ENCODE measurements around the gene GDF9.
A peak's percentile ranks its signal among the peaks of the same experiment; 100 is the strongest.

The GDF9 gene

DNA sequence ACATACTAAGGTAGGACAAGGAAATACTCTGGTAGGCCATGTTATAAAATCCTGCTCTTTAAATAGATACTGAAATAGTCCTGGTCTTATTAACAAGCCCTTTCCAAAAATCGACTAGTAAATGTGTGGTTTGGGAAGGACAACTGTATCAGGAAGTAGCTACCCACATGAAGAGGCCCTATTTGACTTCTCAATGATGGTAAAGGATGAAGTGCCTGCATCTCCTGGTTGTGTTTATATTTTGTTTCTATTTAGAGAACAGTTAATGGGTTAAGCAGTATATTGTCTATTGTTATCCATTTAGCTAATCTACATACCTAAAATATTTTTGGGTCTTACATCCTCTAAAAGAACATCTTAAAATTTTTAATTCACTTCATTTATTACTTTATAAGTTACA is 12.5 kb downstream of the GDF9 start:
- no peak overlapping the region for H2BK5ac ChIP-seq (ENCODE audit: low read length)
- no peak overlapping the region for H4K91ac ChIP-seq (ENCODE audit: low read depth, low read length, poor library complexity)
- no peak overlapping the region for H3K4me3 ChIP-seq (ENCODE audit: low read length in 2 of 2)
- H3K14ac ChIP-seq (ENCODE audit: low read length), result no peak overlapping the region
- no peak overlapping the region for H3K18ac ChIP-seq (ENCODE audit: low read length)
- no peak overlapping the region for H2AK5ac ChIP-seq (ENCODE audit: low read depth, low read length)
- H3K27me3 ChIP-seq (ENCODE audit: control insufficient read depth in 3 of 3, insufficient read depth in 3 of 3, low read depth in 1 of 3, low read length in 3 of 3), result peaks cover 0 to 22% (median 0%) of the 10 kb centered on the region in 3 experiments
- H3K9ac ChIP-seq (ENCODE audit: low read depth, low read length, poor library complexity), result no peak overlapping the region
- DNase-seq (ENCODE audit: low spot score), result no peak
- no peak overlapping the region for H2BK12ac ChIP-seq (ENCODE audit: low read length)
- no CpG with 5 or more reads among the region's 1 CpG for WGBS, 2 donors (ENCODE audit: extremely low coverage in 2 of 2, insufficient read length in 2 of 2, insufficient replicate concordance in 1 of 2)
- H3K4me1 ChIP-seq (ENCODE audit: control insufficient read depth in 2 of 2, insufficient read depth in 1 of 2, low read depth in 1 of 2, low read length in 2 of 2), result no peaks in the 10 kb centered on the region
- H3K4me2 ChIP-seq (ENCODE audit: insufficient read depth, low read length, poor library complexity, severe bottlenecking), result no peak overlapping the region
- H3K4ac ChIP-seq (ENCODE audit: low read length), result no peak overlapping the region
- H3K9me3 ChIP-seq (replicated peaks in 1 of 2; ENCODE audit: control insufficient read depth in 2 of 2, insufficient read depth in 1 of 2, low read depth in 1 of 2, low read length in 2 of 2), result no peaks in the 10 kb centered on the region
- H2AFZ ChIP-seq (ENCODE audit: low read length), result no peak overlapping the region
- H2BK15ac ChIP-seq (ENCODE audit: low read length), result no peak overlapping the region
- H3K27ac ChIP-seq (replicated peaks; ENCODE audit: low read length), result no peak overlapping the region
- H3K79me1 ChIP-seq (ENCODE audit: low read depth, low read length), result no peaks in the 10 kb centered on the region
- no peaks in the 10 kb centered on the region for H3K36me3 ChIP-seq (replicated peaks in 1 of 2; ENCODE audit: control insufficient read depth in 2 of 2, insufficient read depth in 2 of 2, low read length in 2 of 2)
- no peak overlapping the region for H4K8ac ChIP-seq (ENCODE audit: low read depth, low read length)
- H3K23ac ChIP-seq (ENCODE audit: low read depth, low read length, poor library complexity), result no peak overlapping the region
- H2BK120ac ChIP-seq (ENCODE audit: low read depth, low read length), result no peak overlapping the region

GRCh38 chr5:132853323-132853722 is 12.9 kb downstream of the GDF9 start:
- H4K8ac ChIP-seq (ENCODE audit: low read depth, low read length), result no peak overlapping the region
- no peak overlapping the region for H3K14ac ChIP-seq (ENCODE audit: low read length)
- H3K23ac ChIP-seq (ENCODE audit: low read depth, low read length, poor library complexity), result no peak overlapping the region
- no peak overlapping the region for H2BK120ac ChIP-seq (ENCODE audit: low read depth, low read length)
- H3K4ac ChIP-seq (ENCODE audit: low read length), result no peak overlapping the region
- H3K27me3 ChIP-seq (ENCODE audit: control insufficient read depth in 3 of 3, insufficient read depth in 3 of 3, low read depth in 1 of 3, low read length in 3 of 3), result peaks cover 0 to 24% (median 0%) of the 10 kb centered on the region in 3 experiments
- no peak overlapping the region for H4K91ac ChIP-seq (ENCODE audit: low read depth, low read length, poor library complexity)
- no peaks in the 10 kb centered on the region for H3K4me1 ChIP-seq (ENCODE audit: control insufficient read depth in 2 of 2, insufficient read depth in 1 of 2, low read depth in 1 of 2, low read length in 2 of 2)
- no CpG with 5 or more reads among the region's 3 CpGs for WGBS, 2 donors (ENCODE audit: extremely low coverage in 2 of 2, insufficient read length in 2 of 2, insufficient replicate concordance in 1 of 2)
- no peak overlapping the region for H3K4me2 ChIP-seq (ENCODE audit: insufficient read depth, low read length, poor library complexity, severe bottlenecking)
- no peak overlapping the region for H3K18ac ChIP-seq (ENCODE audit: low read length)
- H2BK15ac ChIP-seq (ENCODE audit: low read length), result no peak overlapping the region
- no peak overlapping the region for H2BK5ac ChIP-seq (ENCODE audit: low read length)
- no peak overlapping the region for H3K27ac ChIP-seq (replicated peaks; ENCODE audit: low read length)
- no peak overlapping the region for H2BK12ac ChIP-seq (ENCODE audit: low read length)
- H3K9ac ChIP-seq (ENCODE audit: low read depth, low read length, poor library complexity), result no peak overlapping the region
- no peak overlapping the region for H3K4me3 ChIP-seq (ENCODE audit: low read length in 2 of 2)
- no peaks in the 10 kb centered on the region for H3K9me3 ChIP-seq (replicated peaks in 1 of 2; ENCODE audit: control insufficient read depth in 2 of 2, insufficient read depth in 1 of 2, low read depth in 1 of 2, low read length in 2 of 2)
- H3K79me1 ChIP-seq (ENCODE audit: low read depth, low read length), result no peaks in the 10 kb centered on the region
- no peak for DNase-seq (ENCODE audit: low spot score)
- no peak overlapping the region for H2AK5ac ChIP-seq (ENCODE audit: low read depth, low read length)
- H3K36me3 ChIP-seq (replicated peaks in 1 of 2; ENCODE audit: control insufficient read depth in 2 of 2, insufficient read depth in 2 of 2, low read length in 2 of 2), result no peaks in the 10 kb centered on the region
- H2AFZ ChIP-seq (ENCODE audit: low read length), result no peak overlapping the region

DNA sequence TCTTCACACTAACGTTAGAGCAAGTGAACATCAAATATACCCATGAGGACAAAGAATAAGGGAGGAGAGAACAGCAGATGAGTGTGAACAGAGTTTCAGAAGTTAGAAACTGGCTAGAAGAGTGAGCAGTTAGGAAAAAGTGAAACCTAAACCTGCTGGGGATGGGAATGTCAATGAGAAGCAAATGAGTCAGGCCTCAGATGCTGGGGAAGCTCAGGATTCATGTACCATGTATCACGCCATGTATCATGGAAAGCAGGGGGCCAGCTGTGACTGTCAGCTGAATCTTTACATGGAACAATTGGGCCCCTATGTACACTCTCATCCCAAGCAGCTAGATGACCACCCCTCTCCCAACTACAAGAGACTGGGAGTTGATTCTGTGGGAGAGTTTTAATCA is 16.2 kb downstream of the GDF9 start:
- WGBS, 2 donors (ENCODE audit: extremely low coverage in 2 of 2, insufficient read length in 2 of 2, insufficient replicate concordance in 1 of 2), result no CpG with 5 or more reads among the region's 2 CpGs
- no peak overlapping the region for H2BK5ac ChIP-seq (ENCODE audit: low read length)

DNA sequence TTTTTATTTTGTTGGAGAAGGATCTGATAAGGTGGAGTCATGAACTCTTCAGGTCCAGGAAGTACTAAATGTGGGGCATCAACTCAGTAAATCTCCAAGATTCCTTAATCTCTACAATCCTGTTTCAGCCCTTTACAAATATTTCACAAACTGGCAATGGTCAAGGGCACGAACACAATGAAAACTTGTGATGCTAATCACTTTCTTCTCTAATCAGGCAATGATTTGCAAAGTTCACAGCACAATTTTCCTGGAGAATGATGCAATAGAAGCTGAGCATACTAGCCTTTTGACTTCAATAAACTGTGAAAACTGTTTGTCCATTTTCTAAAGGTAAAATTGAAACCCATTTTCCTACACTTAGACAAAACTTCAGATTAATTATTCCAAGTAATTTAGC is 16.9 kb downstream of the GDF9 start:
- Histone ChIP-seq H3K27me3 (ENCODE audit: control insufficient read depth in 3 of 3, insufficient read depth in 3 of 3, low read depth in 1 of 3, low read length in 3 of 3) (peaks cover 0 to 27% (median 0%) of the 10 kb centered on the region in 3 experiments), H2AK5ac (ENCODE audit: low read depth, low read length) (no peak overlapping the region), H4K91ac (ENCODE audit: low read depth, low read length, poor library complexity) (no peak overlapping the region), H3K4me3 (ENCODE audit: low read length in 2 of 2) (no peak overlapping the region), H3K9me3 (replicated peaks in 1 of 2; ENCODE audit: control insufficient read depth in 2 of 2, insufficient read depth in 1 of 2, low read depth in 1 of 2, low read length in 2 of 2) (no peaks in the 10 kb centered on the region), H3K79me1 (ENCODE audit: low read depth, low read length) (no peaks in the 10 kb centered on the region), H3K4me2 (ENCODE audit: insufficient read depth, low read length, poor library complexity, severe bottlenecking) (no peak overlapping the region), H3K4me1 (ENCODE audit: control insufficient read depth in 2 of 2, insufficient read depth in 1 of 2, low read depth in 1 of 2, low read length in 2 of 2) (no peaks in the 10 kb centered on the region), H3K14ac (ENCODE audit: low read length) (no peak overlapping the region), H3K23ac (ENCODE audit: low read depth, low read length, poor library complexity) (no peak overlapping the region), H2BK12ac (ENCODE audit: low read length) (no peak overlapping the region), H2BK120ac (ENCODE audit: low read depth, low read length) (no peak overlapping the region), H2BK5ac (ENCODE audit: low read length) (no peak overlapping the region), H2BK15ac (ENCODE audit: low read length) (no peak overlapping the region), H3K9ac (ENCODE audit: low read depth, low read length, poor library complexity) (no peak overlapping the region), H3K36me3 (replicated peaks in 1 of 2; ENCODE audit: control insufficient read depth in 2 of 2, insufficient read depth in 2 of 2, low read length in 2 of 2) (no peaks in the 10 kb centered on the region), H2AFZ (ENCODE audit: low read length) (no peak overlapping the region), H3K27ac (replicated peaks; ENCODE audit: low read length) (no peak overlapping the region), H3K18ac (ENCODE audit: low read length) (no peak overlapping the region), H3K4ac (ENCODE audit: low read length) (no peak overlapping the region), H4K8ac (ENCODE audit: low read depth, low read length) (no peak overlapping the region)
- no peak for DNase-seq (ENCODE audit: low spot score)
- no CpG with 5 or more reads among the region's 1 CpG for WGBS, 2 donors (ENCODE audit: extremely low coverage in 2 of 2, insufficient read length in 2 of 2, insufficient replicate concordance in 1 of 2)

More for the DNA sequence above, 16.2 kb downstream of the GDF9 start:
- Histone ChIP-seq H2BK15ac (ENCODE audit: low read length) (no peak overlapping the region), H3K4me1 (ENCODE audit: control insufficient read depth in 2 of 2, insufficient read depth in 1 of 2, low read depth in 1 of 2, low read length in 2 of 2) (no peaks in the 10 kb centered on the region), H2AK5ac (ENCODE audit: low read depth, low read length) (no peak overlapping the region), H3K4ac (ENCODE audit: low read length) (no peak overlapping the region), H3K36me3 (replicated peaks in 1 of 2; ENCODE audit: control insufficient read depth in 2 of 2, insufficient read depth in 2 of 2, low read length in 2 of 2) (no peaks in the 10 kb centered on the region), H3K23ac (ENCODE audit: low read depth, low read length, poor library complexity) (no peak overlapping the region), H3K9ac (ENCODE audit: low read depth, low read length, poor library complexity) (no peak overlapping the region), H3K4me2 (ENCODE audit: insufficient read depth, low read length, poor library complexity, severe bottlenecking) (no peak overlapping the region), H2BK12ac (ENCODE audit: low read length) (no peak overlapping the region), H3K27ac (replicated peaks; ENCODE audit: low read length) (no peak overlapping the region), H3K14ac (ENCODE audit: low read length) (no peak overlapping the region), H3K27me3 (ENCODE audit: control insufficient read depth in 3 of 3, insufficient read depth in 3 of 3, low read depth in 1 of 3, low read length in 3 of 3) (peaks cover 0 to 26% (median 0%) of the 10 kb centered on the region in 3 experiments), H2AFZ (ENCODE audit: low read length) (peak overlapping the region; percentile 44), H4K91ac (ENCODE audit: low read depth, low read length, poor library complexity) (no peak overlapping the region), H4K8ac (ENCODE audit: low read depth, low read length) (no peak overlapping the region), H3K79me1 (ENCODE audit: low read depth, low read length) (no peaks in the 10 kb centered on the region), H2BK120ac (ENCODE audit: low read depth, low read length) (no peak overlapping the region), H3K9me3 (replicated peaks in 1 of 2; ENCODE audit: control insufficient read depth in 2 of 2, insufficient read depth in 1 of 2, low read depth in 1 of 2, low read length in 2 of 2) (no peaks in the 10 kb centered on the region), H3K4me3 (ENCODE audit: low read length in 2 of 2) (no peak overlapping the region), H3K18ac (ENCODE audit: low read length) (no peak overlapping the region)
- DNase-seq (ENCODE audit: low spot score), result no peak
